Activated naive CD8-positive, alpha-beta T cell treated with anti-CD3 and anti-CD28 coated beads, Interleukin-2, amount 10 ng/mL, durations not matched to agents 7 days and 5 days (primary cell): ENCODE data around the gene ALMS1. TPM values are rescaled to one million over a fixed set of nuclear protein-coding genes. Genes with fewer than 3 reads are reported as not detected.

ENCODE experiments used
- ATAC-seq: fragments of 150-1000 bp; cut with Tn5 transposase; one replicate; pipeline ENCODE4 v1.10.0; 2021; ENCODE audit warnings: low read depth, moderate library complexity
- POLR2A ChIA-PET: fragments of 350-600 bp; sonication (Branson Sonifier 250); formaldehyde crosslinking; loops from one replicate; lab custom pipeline; 2021; ENCODE audit warnings: antibody characterized with exemption; lab: Charles Lee
- DNase-seq: peaks from one replicate; pipeline ENCODE4 v3.0.0; 2021
- H3K27ac Mint-ChIP-seq: one replicate; pipeline ENCODE4 v1.8.0; 2022; ENCODE audit warnings: mild to moderate bottlenecking, mixed read lengths
- H3K27me3 Mint-ChIP-seq: one replicate; pipeline ENCODE4 v1.8.0; 2022; ENCODE audit warnings: mild to moderate bottlenecking, moderate library complexity, mixed read lengths
- H3K36me3 Mint-ChIP-seq: one replicate; pipeline ENCODE4 v1.8.0; 2021; ENCODE audit warnings: mild to moderate bottlenecking, mixed read lengths
- H3K4me1 Mint-ChIP-seq: one replicate; pipeline ENCODE4 v1.8.0; 2021; ENCODE audit warnings: mixed read lengths
- H3K4me3 Mint-ChIP-seq: one replicate; pipeline ENCODE4 v1.8.0; 2022; ENCODE audit warnings: mild to moderate bottlenecking, moderate library complexity, mixed read lengths
- H3K9me3 Mint-ChIP-seq: one replicate; pipeline ENCODE4 v1.8.0; 2021; ENCODE audit warnings: mixed read lengths
- total RNA-seq, 2 experiments: library from RNA; stranded (reverse); gene quantifications; one replicate each; pipeline ENCODE4 v1.2.3, GENCODE V29; 2021

ALMS1 gene
- total RNA-seq, 2 experiments from 2014 or later, result 20.1 to 22.4 TPM

DNA sequence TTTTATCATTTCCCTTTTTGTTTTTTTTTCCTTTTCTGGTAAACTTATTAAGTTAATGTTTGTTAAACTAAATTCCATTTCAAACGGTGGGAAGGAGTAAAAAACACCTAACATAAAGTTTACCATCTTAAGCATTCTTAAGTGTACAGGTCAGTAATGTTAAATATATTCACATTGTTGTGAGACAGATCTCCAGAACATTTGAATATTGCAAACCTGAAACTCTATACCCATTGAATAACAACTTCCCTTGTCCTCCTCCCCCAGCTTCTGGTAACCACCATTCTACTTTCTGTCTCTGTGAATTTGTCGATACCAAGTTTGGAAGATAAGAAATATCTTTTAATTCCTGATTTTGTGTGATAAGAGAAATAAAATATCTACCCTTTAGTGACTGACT is 268.5 kb downstream of the ALMS1 start:
- POLR2A ChIA-PET, result no interaction called here
- Mint-ChIP-seq H3K36me3 (no peaks in the 10 kb centered on the region), H3K4me3 (no peak overlapping the region), H3K9me3 (no peaks in the 10 kb centered on the region), H3K27me3 (peaks cover 6% of the 10 kb centered on the region), H3K27ac (no peak overlapping the region), H3K4me1 (no peaks in the 10 kb centered on the region)
- ATAC-seq (no peak), DNase-seq (no peak)

Other genes starting within 250 kb of the ALMS1 start
- gene NOTO, start 183.3 kb upstream of the ALMS1 start, total RNA-seq, result not detected
- gene SMYD5, start 171.6 kb upstream of the ALMS1 start, total RNA-seq, result 10 to 100 TPM; 18.2 to 26.9 TPM
- gene PRADC1, start 152.6 kb upstream of the ALMS1 start, total RNA-seq, result 10 to 100 TPM; 11.6 to 12.5 TPM
- gene CCT7, start 151.5 kb upstream of the ALMS1 start, total RNA-seq, result 100 to 1,000 TPM; 243 to 271 TPM
- gene FBXO41, start 101.4 kb upstream of the ALMS1 start, total RNA-seq, result 10 to 100 TPM; 33.6 to 35.7 TPM
- not detected for gene EGR4, start 92.3 kb upstream of the ALMS1 start, total RNA-seq